ENCODE measurements around the gene GAB2.
A peak's percentile ranks its signal among the peaks of the same experiment; 100 is the strongest.
"Not testable (repeated sequence)": the region's sequence is repeated elsewhere in the genome, so short reads cannot be mapped to it uniquely, and the experiment has no call there.

The GAB2 gene

GRCh38 chr11:78177216-78177615, 240.4 kb downstream of the GAB2 start:
- Mint-ChIP-seq H3K9me3 (peaks cover 9 to 19% of the 10 kb centered on the region in 2 donors), H3K27me3 (no peaks in the 10 kb centered on the region), H3K4me1 (peaks cover 6% of the 10 kb centered on the region), H3K4me3 (no peak overlapping the region), H3K27ac (no peak overlapping the region)
- DNase-seq (no peak), ATAC-seq (no peak)

- H3K27me3 Mint-ChIP-seq = no peaks in the 10 kb centered on the region
- peaks cover 6% of the 10 kb centered on the region for H3K4me1 Mint-ChIP-seq
- no peak overlapping the region for H3K27ac Mint-ChIP-seq
- DNase-seq (no peak), ATAC-seq (no peak)
- H3K4me3 Mint-ChIP-seq = no peak overlapping the region
- H3K9me3 Mint-ChIP-seq = peaks cover 9 to 19% of the 10 kb centered on the region in 2 donors
These were observed 240.9 kb downstream of the GAB2 start for GRCh38 chr11:78176605-78177141.

DNA sequence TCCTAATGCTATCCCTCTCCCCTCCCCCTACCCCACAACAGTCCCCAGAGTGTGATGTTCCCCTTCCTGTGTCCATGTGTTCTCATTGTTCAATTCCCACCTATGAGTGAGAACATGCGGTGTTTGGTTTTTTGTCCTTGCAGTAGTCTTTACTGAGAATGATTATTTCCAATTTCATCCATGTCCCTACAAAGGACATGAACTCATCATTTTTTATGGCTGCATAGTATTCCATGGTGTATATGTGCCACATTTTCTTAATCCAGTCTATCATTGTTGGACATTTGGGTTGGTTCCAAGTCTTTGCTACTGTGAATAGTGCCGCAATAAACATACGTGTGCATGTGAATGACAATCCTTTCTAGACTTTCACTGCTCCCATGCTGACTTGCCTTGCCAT, 241.8 kb downstream of the GAB2 start:
- H3K4me3 Mint-ChIP-seq, DNase-seq, ATAC-seq, H3K27ac Mint-ChIP-seq, H3K27me3 Mint-ChIP-seq, H3K4me1 Mint-ChIP-seq: not testable (repeated sequence)
- peaks cover 4 to 13% of the 10 kb centered on the region in 2 donors for H3K9me3 Mint-ChIP-seq

DNA sequence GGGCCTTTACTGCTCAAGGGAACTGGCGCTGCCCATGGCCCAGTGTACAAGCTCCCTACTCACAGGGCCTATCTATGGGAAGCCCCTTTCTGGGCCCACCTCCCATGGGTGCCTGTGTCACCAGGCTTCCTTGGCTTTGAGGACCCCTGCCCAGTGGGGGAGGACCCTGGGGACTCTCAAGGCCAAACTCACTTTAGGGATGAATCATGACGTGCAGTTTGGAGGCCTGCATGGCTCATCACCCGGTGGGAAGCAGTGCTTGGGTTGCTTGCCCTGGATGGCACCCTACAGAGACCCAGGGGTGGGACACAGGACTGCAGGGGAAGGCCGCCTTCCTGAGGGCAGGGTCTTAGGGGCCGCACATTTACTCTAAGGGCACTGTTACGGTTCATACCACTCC, 245.7 kb downstream of the GAB2 start:
- H3K9me3 Mint-ChIP-seq = peaks cover 0 to 7% of the 10 kb centered on the region in 2 donors
- ATAC-seq (peak; percentile 18), DNase-seq (no peak)
- H3K4me1 Mint-ChIP-seq = no peaks in the 10 kb centered on the region
- H3K4me3 Mint-ChIP-seq = no peak overlapping the region
- H3K27ac Mint-ChIP-seq = peak overlapping the region in 1 of 2 donors; percentile 16
- no peaks in the 10 kb centered on the region for H3K27me3 Mint-ChIP-seq

GRCh38 chr11:78170874-78171549, 246.6 kb downstream of the GAB2 start:
- Mint-ChIP-seq H3K27me3 (no peaks in the 10 kb centered on the region), H3K4me1 (no peaks in the 10 kb centered on the region), H3K4me3 (no peak overlapping the region), H3K9me3 (peaks cover 0 to under 1% of the 10 kb centered on the region in 2 donors), H3K27ac (no peak overlapping the region)
- ATAC-seq (no peak), DNase-seq (no peak)

DNA sequence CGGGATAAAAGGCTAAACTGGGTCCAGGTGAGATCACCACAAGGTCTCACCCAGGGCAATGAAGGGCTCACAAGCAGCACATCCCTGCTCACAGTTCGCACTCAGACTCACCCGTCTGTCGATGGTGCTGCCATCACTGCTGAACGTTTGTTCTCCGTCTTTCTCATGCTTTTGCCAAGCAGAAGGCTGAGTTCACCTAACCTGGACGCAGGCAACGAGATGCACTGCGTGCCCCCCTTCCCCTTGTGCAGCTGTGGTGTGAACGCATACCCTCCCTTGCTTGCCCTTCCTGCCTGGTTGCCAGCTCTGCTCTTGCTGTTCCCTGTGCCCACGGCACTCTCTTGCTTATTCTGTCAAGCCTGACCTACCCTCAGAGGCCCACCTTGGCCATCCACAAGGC, 247.2 kb downstream of the GAB2 start:
- Mint-ChIP-seq H3K27ac (no peak overlapping the region), H3K27me3 (no peaks in the 10 kb centered on the region), H3K4me3 (no peak overlapping the region), H3K9me3 (no peaks in the 10 kb centered on the region), H3K4me1 (no peaks in the 10 kb centered on the region)
- no peak for DNase-seq
- no peak for ATAC-seq

DNA sequence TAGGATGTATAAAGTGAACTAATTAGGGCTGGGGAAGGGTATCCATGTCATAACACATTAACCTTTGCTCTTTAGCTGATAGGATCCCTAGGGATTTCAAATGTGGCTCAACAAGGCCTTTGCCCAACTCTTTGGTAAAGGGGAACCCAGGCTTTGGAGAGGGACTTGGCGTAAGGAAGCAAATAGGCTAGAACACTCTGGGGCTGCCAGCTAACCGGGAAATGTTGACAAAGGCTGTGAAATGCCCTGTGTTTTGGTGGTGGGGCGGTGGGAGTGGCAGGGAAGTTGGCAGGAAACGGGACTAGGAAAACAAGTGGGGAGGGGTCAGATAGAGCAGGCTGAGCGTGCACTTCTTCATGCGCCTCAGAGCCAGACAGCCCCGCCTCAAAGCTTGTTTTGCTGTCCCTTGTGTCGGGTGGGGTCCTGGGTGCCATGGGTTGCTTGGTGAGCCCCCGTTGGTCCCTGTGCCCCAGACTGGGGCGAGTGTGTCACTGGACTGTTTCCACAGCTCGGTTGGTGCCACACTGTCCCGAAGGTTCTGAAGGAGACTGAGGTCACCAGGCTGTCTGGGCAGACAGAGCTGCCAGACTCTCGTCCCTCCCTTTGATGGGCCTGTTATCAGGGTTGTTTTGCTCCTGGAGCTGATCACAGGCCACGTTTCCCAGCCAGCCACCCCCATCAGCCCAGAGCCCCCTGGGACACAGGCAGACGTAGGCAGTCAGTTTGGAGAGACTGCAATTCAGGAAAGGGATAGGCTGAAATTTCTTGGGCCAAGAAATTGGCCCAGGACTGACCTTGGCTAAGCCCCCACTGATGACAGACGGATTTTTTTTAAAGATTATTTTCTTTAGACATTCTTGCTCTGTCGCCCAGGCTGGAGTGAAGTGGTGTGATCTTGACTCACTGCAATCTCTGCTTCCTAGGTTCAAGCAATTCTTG, 248.8 kb downstream of the GAB2 start:
- H3K27ac Mint-ChIP-seq = no peak overlapping the region
- no peaks in the 10 kb centered on the region for H3K9me3 Mint-ChIP-seq
- H3K27me3 Mint-ChIP-seq = no peaks in the 10 kb centered on the region
- ATAC-seq (no peak), DNase-seq (no peak)
- no peak overlapping the region for H3K4me3 Mint-ChIP-seq
- no peaks in the 10 kb centered on the region for H3K4me1 Mint-ChIP-seq

DNA sequence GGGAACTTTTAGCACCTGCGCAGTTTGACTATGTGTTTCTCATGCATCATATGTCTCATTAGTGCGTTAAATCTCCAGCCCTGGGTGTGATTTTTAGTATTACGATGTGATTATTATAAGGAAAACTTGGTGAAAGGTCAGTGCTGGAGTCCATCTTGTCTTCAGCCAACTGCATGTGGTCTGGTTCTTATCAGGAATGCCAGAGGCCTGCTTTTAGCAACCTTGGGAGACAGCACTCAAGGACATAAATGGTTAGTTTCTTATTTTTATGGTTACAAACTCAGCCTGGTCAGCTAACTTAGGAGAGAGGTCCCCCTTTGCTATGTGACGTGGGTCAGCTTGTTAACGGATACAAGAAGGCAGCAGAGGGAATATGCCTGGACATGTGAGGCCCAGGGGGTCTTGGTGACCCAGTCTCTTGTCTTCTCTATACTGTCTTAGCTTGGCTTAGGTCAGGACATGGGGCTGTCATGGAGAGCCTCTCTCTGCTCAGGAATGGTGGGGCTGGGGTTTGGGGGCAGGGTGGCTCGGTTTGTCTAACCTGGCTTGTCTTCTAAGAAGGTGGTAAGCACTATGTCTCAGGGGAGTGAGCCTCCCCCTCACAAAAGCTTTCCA, 250.7 kb downstream of the GAB2 start:
- H3K27me3 Mint-ChIP-seq = no peaks in the 10 kb centered on the region
- H3K9me3 Mint-ChIP-seq = no peaks in the 10 kb centered on the region
- ATAC-seq = no peak
- H3K27ac Mint-ChIP-seq = no peak overlapping the region
- H3K4me3 Mint-ChIP-seq = no peak overlapping the region
- no peak for DNase-seq
- H3K4me1 Mint-ChIP-seq = no peaks in the 10 kb centered on the region
